ENCODE results near the gene TADA1.
"Not testable (repeated sequence)": the region's sequence is repeated elsewhere in the genome, so short reads cannot be mapped to it uniquely, and the experiment has no call there.

GRCh38 chr1:166878173-166878917 lies 2.3 kb upstream of the TADA1 start:
- TF ChIP-seq CTCF (optimal IDR thresholded peaks at IDR 0.05 in 1 of 3, IDR thresholded peaks at IDR 0.05 in 1 of 3, conservative IDR thresholded peaks at IDR 0.05 in 1 of 3; ENCODE audit: extremely low read depth in 1 of 3, insufficient read depth in 2 of 3, low read length in 3 of 3); EZH2 (IDR thresholded peaks at IDR 0.05; ENCODE audit: low read length): not testable (repeated sequence)

Measured in keratinocyte (primary cell).